Epithelial cell of proximal tubule (primary cell): ENCODE measurements around the gene CCDC102A. TPM values are rescaled to one million over a fixed set of nuclear protein-coding genes. Genes with fewer than 3 reads are reported as not detected.

Experiments used
- DNase-seq: peaks from one replicate; pipeline ENCODE4 v3.0.0-alpha.2; 2011; ENCODE audit warnings: low read depth
- H3K4me3 ChIP-seq: 2 replicates; pipeline ENCODE4 v1.5.1; 2011; ENCODE audit warnings: low read depth, mild to moderate bottlenecking, low read length
- total RNA-seq: library from RNA; depleted of rRNA; stranded (reverse); fragments of >200 nt; gene quantifications from 2 replicates; pipeline ENCODE4 v1.2.3, GENCODE V29; 2015
- TF ChIP-seq, protein P1 (sequence below): conservative IDR thresholded peaks from 2 replicates; pipeline ENCODE4 v1.5.1; 2012; ENCODE audit warnings: low read depth, mild to moderate bottlenecking, low read length

CCDC102A gene
- total RNA-seq, 1 donor from 2014 or later: 22.7 TPM

DNA sequence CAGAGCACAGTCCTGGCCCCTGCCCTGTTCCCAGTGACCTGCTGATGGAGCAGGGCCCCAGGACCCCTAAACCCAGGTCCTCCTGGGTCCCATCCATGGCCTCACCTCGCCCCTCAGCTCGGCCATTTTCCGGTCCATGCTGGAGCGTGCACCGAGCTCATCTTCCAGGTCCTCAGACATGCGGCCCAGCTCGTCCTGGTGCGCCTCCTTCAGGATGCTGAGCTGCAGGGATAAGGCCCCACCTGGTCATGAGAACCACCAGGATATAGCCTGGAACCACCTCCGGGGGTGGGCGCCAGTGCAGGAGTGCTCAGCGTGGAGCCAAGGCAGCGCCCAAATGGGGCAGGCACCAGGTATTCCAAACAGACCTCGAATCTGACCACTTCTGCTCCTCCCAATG is 17.9 kb downstream of the CCDC102A start:
- no peak overlapping the region for H3K4me3 ChIP-seq
- TF ChIP-seq, protein P1, sequence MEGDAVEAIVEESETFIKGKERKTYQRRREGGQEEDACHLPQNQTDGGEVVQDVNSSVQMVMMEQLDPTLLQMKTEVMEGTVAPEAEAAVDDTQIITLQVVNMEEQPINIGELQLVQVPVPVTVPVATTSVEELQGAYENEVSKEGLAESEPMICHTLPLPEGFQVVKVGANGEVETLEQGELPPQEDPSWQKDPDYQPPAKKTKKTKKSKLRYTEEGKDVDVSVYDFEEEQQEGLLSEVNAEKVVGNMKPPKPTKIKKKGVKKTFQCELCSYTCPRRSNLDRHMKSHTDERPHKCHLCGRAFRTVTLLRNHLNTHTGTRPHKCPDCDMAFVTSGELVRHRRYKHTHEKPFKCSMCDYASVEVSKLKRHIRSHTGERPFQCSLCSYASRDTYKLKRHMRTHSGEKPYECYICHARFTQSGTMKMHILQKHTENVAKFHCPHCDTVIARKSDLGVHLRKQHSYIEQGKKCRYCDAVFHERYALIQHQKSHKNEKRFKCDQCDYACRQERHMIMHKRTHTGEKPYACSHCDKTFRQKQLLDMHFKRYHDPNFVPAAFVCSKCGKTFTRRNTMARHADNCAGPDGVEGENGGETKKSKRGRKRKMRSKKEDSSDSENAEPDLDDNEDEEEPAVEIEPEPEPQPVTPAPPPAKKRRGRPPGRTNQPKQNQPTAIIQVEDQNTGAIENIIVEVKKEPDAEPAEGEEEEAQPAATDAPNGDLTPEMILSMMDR: no peak
- no peak for DNase-seq

DNA sequence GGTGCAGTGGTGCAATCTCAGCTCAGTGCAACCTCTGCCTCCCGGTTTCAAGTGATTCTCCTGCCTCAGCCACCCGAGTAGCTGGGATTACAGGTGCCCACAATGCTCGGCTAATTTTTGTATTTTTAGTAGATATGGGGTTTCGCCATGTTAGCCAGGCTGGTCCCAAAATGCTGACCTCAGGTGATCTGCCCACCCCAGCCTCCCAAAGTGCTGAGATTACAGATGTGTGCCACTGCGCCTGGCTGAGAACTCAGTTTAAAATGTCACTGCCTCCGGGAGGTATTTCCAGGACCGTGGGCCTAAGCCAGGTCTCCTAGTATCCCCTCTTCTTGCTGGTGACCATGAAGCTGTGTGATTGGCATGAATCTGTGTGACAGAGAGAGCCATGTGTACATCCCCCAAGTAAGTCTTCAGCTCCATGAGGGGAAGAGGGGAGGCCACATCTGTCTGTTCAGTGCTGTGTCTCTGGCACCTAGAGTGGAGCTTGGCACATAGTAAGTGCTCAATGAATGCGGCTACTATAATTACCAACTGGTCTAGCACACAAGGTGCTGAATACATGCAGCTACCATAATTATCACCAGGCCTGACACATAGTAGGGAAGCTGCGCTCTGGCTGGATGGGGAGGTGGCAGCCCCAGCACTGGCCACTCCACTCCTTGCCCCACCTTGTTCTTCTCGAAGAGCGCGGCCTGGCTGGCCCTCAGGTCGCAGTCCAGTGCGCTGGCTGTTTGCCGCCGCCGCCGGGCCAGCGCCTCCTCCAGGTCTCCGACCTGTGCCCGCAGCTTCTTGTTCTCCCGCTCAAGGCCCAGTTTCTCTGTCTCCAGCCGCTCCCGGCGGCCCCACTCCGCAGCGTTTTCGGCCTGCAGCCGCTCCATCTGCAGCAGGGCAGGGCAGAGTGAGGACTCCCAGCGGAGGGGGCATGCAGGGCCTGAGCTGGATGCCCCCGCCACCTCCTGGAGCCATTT is 18.7 kb downstream of the CCDC102A start:
- TF ChIP-seq, protein P1: no peak

GRCh38 chr16:57516773-57517172 is 19.6 kb downstream of the CCDC102A start:
- H3K4me3 ChIP-seq: no peak overlapping the region
- TF ChIP-seq, protein P1: no peak
- DNase-seq: no peak

More for the DNA sequence above, 18.7 kb downstream of the CCDC102A start:
- H3K4me3 ChIP-seq: no peak overlapping the region
- DNase-seq: no peak

- TF ChIP-seq, protein P1: no peak
- H3K4me3 ChIP-seq: no peak overlapping the region
- no peak for DNase-seq
These were observed 20.1 kb downstream of the CCDC102A start for GRCh38 chr16:57516176-57516725.

GRCh38 chr16:57514791-57515600 is 21.4 kb downstream of the CCDC102A start:
- H3K4me3 ChIP-seq: no peak overlapping the region
- TF ChIP-seq, protein P1: no peak
- no peak for DNase-seq

GRCh38 chr16:57514371-57514770 is 22.0 kb downstream of the CCDC102A start:
- DNase-seq: no peak
- TF ChIP-seq, protein P1: no peak
- H3K4me3 ChIP-seq: no peak overlapping the region
